Hematopoietic multipotent progenitor cell (in vitro differentiated cells): ENCODE data around the gene LEMD3. TPM values are rescaled to one million over a fixed set of nuclear protein-coding genes. Genes with fewer than 3 reads are reported as not detected.
A peak's percentile ranks its signal among the peaks of the same experiment; 100 is the strongest.

Experiments used
- DNase-seq, 3 donors: peaks; one replicate each; pipeline ENCODE4 v3.0.0-alpha.2; 2011 to 2015; ENCODE audit warnings: low read depth in 2 of 3, low spot score in 2 of 3
- total RNA-seq: library from RNA; depleted of rRNA; stranded (reverse); fragments of >200 nt; gene quantifications from one replicate; pipeline ENCODE4 v1.2.3, GENCODE V29; 2012

Gene LEMD3
- total RNA-seq, 1 donor: 49.3 TPM

- DNase-seq: peak in 1 of 3 donors; percentile 54
Observed at GRCh38 chr12:65168681-65169319, 583 bp upstream of the LEMD3 start.

- DNase-seq: peak; percentile 33 to 55 (median 38)
Observed at GRCh38 chr12:65170209-65170881, 962 bp downstream of the LEMD3 start.

GRCh38 chr12:65171073-65171472 is 1.7 kb downstream of the LEMD3 start:
- no peak for DNase-seq

GRCh38 chr12:65171870-65172269 is 2.5 kb downstream of the LEMD3 start:
- peak in 1 of 3 donors; percentile 32 for DNase-seq

GRCh38 chr12:65175385-65175784 is 6.0 kb downstream of the LEMD3 start:
- no peak for DNase-seq

- no peak for DNase-seq
Observed at GRCh38 chr12:65182012-65182739, 12.8 kb downstream of the LEMD3 start.

GRCh38 chr12:65184176-65184857 is 14.9 kb downstream of the LEMD3 start:
- DNase-seq: no peak

GRCh38 chr12:65184858-65185229 is 15.5 kb downstream of the LEMD3 start:
- no peak for DNase-seq

GRCh38 chr12:65187665-65188064 is 18.3 kb downstream of the LEMD3 start:
- no peak for DNase-seq

- no peak for DNase-seq
Observed at GRCh38 chr12:65188179-65188701, 18.9 kb downstream of the LEMD3 start.

- DNase-seq: no peak
Observed at GRCh38 chr12:65189028-65189718, 19.8 kb downstream of the LEMD3 start.

- DNase-seq: peak in 1 of 3 donors; percentile 62
Observed at GRCh38 chr12:65192963-65193516, 23.7 kb downstream of the LEMD3 start.

GRCh38 chr12:65194949-65195348 is 25.6 kb downstream of the LEMD3 start:
- DNase-seq: no peak

GRCh38 chr12:65195387-65196055 is 26.1 kb downstream of the LEMD3 start:
- no peak for DNase-seq

- no peak for DNase-seq
Observed at GRCh38 chr12:65196762-65197567, 27.6 kb downstream of the LEMD3 start.

- DNase-seq: no peak
Observed at GRCh38 chr12:65199604-65200003, 30.2 kb downstream of the LEMD3 start.

- DNase-seq: no peak
Observed at GRCh38 chr12:65200007-65200665, 30.8 kb downstream of the LEMD3 start.

GRCh38 chr12:65203376-65203775 is 34.0 kb downstream of the LEMD3 start:
- DNase-seq: no peak
